OCI-LY1 (cell line): Measurements from ENCODE around the gene CINP.

ENCODE experiments used
- H2AFZ ChIP-seq: fragments of 200-600 bp; sonication (generic), shearing (Covaris generic); 2 replicates; pipeline ENCODE4 v1.6.0; 2014; ENCODE audit warnings: antibody characterized with exemption, mild to moderate bottlenecking, low read length
- H3F3A ChIP-seq: fragments of 200-600 bp; sonication (generic), shearing (Covaris generic); 2 replicates; pipeline ENCODE4 v1.6.0; 2014; ENCODE audit warnings: mild to moderate bottlenecking, antibody characterized with exemption, low read length, moderate library complexity; ENCODE audit not compliant: insufficient read depth
- H3K27ac ChIP-seq: fragments of 200-600 bp; sonication (generic); 2 replicates; pipeline ENCODE4 v1.5.1; 2014; ENCODE audit warnings: low read length, mixed run types, mild to moderate bottlenecking, low read depth; ENCODE audit not compliant: poor library complexity, severe bottlenecking
- H3K27me3 ChIP-seq: fragments of 200-600 bp; sonication (generic); 2 replicates; pipeline ENCODE4 v1.6.0; 2014; ENCODE audit warnings: antibody characterized with exemption, mild to moderate bottlenecking, low read length, moderate library complexity; ENCODE audit not compliant: insufficient read depth
- H3K36me3 ChIP-seq: fragments of 200-600 bp; sonication (generic); 2 replicates; pipeline ENCODE4 v1.6.1; 2014; ENCODE audit warnings: mild to moderate bottlenecking, antibody characterized with exemption, low read length, moderate library complexity, mixed read lengths; ENCODE audit not compliant: insufficient read depth
- H3K4me1 ChIP-seq: fragments of 200-600 bp; sonication (generic); 2 replicates; pipeline ENCODE4 v1.5.1; 2014; ENCODE audit warnings: mild to moderate bottlenecking, low read length, moderate library complexity; ENCODE audit not compliant: insufficient read depth, severe bottlenecking
- H3K4me2 ChIP-seq: fragments of 200-600 bp; sonication (generic), shearing (Covaris generic); 2 replicates; pipeline ENCODE4 v1.6.1; 2014; ENCODE audit warnings: low read length
- H3K4me3 ChIP-seq: fragments of 200-600 bp; sonication (generic); 2 replicates; pipeline ENCODE4 v1.5.1; 2014; ENCODE audit warnings: low read length, low read depth, mild to moderate bottlenecking, mixed read lengths; ENCODE audit not compliant: poor library complexity, severe bottlenecking
- H3K79me2 ChIP-seq: fragments of 200-600 bp; shearing (Covaris generic); 2 replicates; pipeline ENCODE4 v1.6.1; 2016; ENCODE audit warnings: mixed run types, low read length, mixed read lengths; ENCODE audit not compliant: insufficient read depth
- H3K9ac ChIP-seq: fragments of 200-600 bp; sonication (generic), shearing (Covaris generic); 2 replicates; pipeline ENCODE4 v1.6.1; 2014; ENCODE audit warnings: mild to moderate bottlenecking, low read length, mixed read lengths
- H3K9me2 ChIP-seq: fragments of 200-600 bp; sonication (generic), shearing (Covaris generic); 2 replicates; pipeline ENCODE4 v1.6.1; 2014; ENCODE audit warnings: low read depth, mild to moderate bottlenecking, low read length, mixed read lengths
- H3K9me3 ChIP-seq: fragments of 200-600 bp; shearing (Covaris generic); 2 replicates; pipeline ENCODE4 v1.6.1; 2014; ENCODE audit warnings: low read length, mixed read lengths
- H4K20me1 ChIP-seq: fragments of 200-600 bp; sonication (generic), shearing (Covaris generic); 2 replicates; pipeline ENCODE4 v1.6.0; 2016; ENCODE audit warnings: mild to moderate bottlenecking, low read length; ENCODE audit not compliant: insufficient read depth
- CTCF ChIP-seq: fragments of 200-600 bp; sonication (generic), shearing (Covaris generic); IDR thresholded peaks from 2 replicates; pipeline ENCODE4 v1.5.1; 2017; ENCODE audit warnings: mild to moderate bottlenecking, antibody characterized with exemption, low read length, moderate library complexity, mixed read lengths
- EZH2 ChIP-seq: fragments of 200-600 bp; sonication (generic), shearing (Covaris generic); IDR thresholded peaks from 2 replicates; pipeline ENCODE4 v1.8.0; 2017; ENCODE audit warnings: borderline replicate concordance, mixed run types, mild to moderate bottlenecking, antibody characterized with exemption, low read length, moderate library complexity, mixed read lengths

The CINP gene

GRCh38 chr14:102341566-102341965, 21.1 kb downstream of the CINP start:
- H3K4me2 ChIP-seq = no peak overlapping the region
- no peak overlapping the region for H3K4me3 ChIP-seq
- H4K20me1 ChIP-seq = no peaks in the 10 kb centered on the region
- TF ChIP-seq CTCF = no peak
- TF ChIP-seq EZH2 = no peak
- peaks cover 8% of the 10 kb centered on the region; the same call in 1 of the 2 replicates for H3K36me3 ChIP-seq
- no peak overlapping the region for H3K9ac ChIP-seq
- no peaks in the 10 kb centered on the region for H3K9me3 ChIP-seq
- no peaks in the 10 kb centered on the region for H3F3A ChIP-seq
- no peaks in the 10 kb centered on the region for H3K79me2 ChIP-seq
- H3K4me1 ChIP-seq = no peaks in the 10 kb centered on the region
- H3K27me3 ChIP-seq = no peaks in the 10 kb centered on the region
- no peak overlapping the region for H2AFZ ChIP-seq
- H3K9me2 ChIP-seq = no peaks in the 10 kb centered on the region
- H3K27ac ChIP-seq = no peak overlapping the region

- Histone ChIP-seq H4K20me1 (no peaks in the 10 kb centered on the region), H3K36me3 (peaks cover 8% of the 10 kb centered on the region; the same call in 1 of the 2 replicates)
These were observed 24.0 kb downstream of the CINP start for GRCh38 chr14:102338724-102339123.

GRCh38 chr14:102335163-102335562, 27.5 kb downstream of the CINP start:
- no peaks in the 10 kb centered on the region for H3K27me3 ChIP-seq
- H3K9me3 ChIP-seq = no peaks in the 10 kb centered on the region
- peaks cover 8% of the 10 kb centered on the region; the same call in 1 of the 2 replicates for H3K36me3 ChIP-seq
- no peaks in the 10 kb centered on the region for H4K20me1 ChIP-seq
- no peaks in the 10 kb centered on the region for H3K79me2 ChIP-seq
- no peak overlapping the region for H3K27ac ChIP-seq
- no peaks in the 10 kb centered on the region for H3F3A ChIP-seq
- H3K4me1 ChIP-seq = no peaks in the 10 kb centered on the region
- no peak overlapping the region for H3K4me2 ChIP-seq
- no peak overlapping the region for H2AFZ ChIP-seq
- H3K9me2 ChIP-seq = no peaks in the 10 kb centered on the region
- no peak overlapping the region for H3K9ac ChIP-seq
- H3K4me3 ChIP-seq = no peak overlapping the region
- no peak for TF ChIP-seq CTCF
- no peak for TF ChIP-seq EZH2

More at GRCh38 chr14:102338724-102339123, 24.0 kb downstream of the CINP start:
- TF ChIP-seq CTCF (no peak), EZH2 (no peak)
- Histone ChIP-seq H3K9me2 (no peaks in the 10 kb centered on the region), H3K9ac (no peak overlapping the region), H3K4me3 (no peak overlapping the region), H3K27me3 (no peaks in the 10 kb centered on the region), H2AFZ (no peak overlapping the region), H3K4me1 (no peaks in the 10 kb centered on the region), H3K27ac (no peak overlapping the region), H3K4me2 (no peak overlapping the region), H3K9me3 (no peaks in the 10 kb centered on the region), H3F3A (no peaks in the 10 kb centered on the region), H3K79me2 (no peaks in the 10 kb centered on the region)
